ENCODE measurements around the gene ARHGEF1.
"Not testable (repeated sequence)": the region's sequence is repeated elsewhere in the genome, so short reads cannot be mapped to it uniquely, and the experiment has no call there.

Gene ARHGEF1

DNA sequence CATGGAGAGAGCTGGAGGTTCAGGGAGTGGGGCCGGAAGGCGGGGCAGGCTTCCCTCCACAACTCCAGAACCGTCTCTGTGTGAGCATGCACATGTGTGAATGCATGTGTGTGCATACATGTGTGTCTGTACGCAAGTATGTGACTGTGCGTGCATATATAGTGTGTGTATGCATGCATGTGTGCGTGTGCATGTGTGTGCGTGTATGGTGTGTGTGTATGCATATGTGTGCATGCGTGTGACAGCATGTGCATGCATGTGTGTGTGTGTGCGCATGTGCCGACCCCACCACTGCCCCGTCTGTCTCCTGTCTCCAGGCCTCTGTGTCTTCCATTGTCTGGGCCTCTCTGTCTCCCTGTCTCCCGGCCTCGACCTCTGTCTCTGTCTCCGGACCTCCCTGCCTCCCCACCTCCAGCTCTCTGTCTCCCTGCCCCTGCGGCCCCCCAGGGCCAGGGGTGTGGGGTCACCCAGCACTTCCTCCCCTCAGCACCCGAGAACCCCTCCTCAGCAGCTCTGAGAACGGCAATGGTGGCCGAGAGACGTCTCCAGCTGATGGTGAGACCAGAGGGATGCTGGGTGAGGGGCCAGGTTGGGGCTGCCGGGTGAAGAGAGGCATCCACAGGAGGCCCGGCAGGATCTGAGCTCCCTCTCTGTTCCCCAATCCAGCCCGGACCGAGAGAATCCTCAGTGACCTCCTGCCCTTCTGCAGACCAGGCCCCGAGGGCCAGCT lies 22.5 kb downstream of the ARHGEF1 start:
- DNase-seq (ENCODE audit: low spot score) = no peak

GRCh38 chr19:41906271-41906670 lies 23.3 kb downstream of the ARHGEF1 start:
- DNase-seq (ENCODE audit: low spot score) = no peak

- DNase-seq (ENCODE audit: low spot score) = no peak
These were observed 24.1 kb downstream of the ARHGEF1 start for GRCh38 chr19:41906916-41907680.

DNA sequence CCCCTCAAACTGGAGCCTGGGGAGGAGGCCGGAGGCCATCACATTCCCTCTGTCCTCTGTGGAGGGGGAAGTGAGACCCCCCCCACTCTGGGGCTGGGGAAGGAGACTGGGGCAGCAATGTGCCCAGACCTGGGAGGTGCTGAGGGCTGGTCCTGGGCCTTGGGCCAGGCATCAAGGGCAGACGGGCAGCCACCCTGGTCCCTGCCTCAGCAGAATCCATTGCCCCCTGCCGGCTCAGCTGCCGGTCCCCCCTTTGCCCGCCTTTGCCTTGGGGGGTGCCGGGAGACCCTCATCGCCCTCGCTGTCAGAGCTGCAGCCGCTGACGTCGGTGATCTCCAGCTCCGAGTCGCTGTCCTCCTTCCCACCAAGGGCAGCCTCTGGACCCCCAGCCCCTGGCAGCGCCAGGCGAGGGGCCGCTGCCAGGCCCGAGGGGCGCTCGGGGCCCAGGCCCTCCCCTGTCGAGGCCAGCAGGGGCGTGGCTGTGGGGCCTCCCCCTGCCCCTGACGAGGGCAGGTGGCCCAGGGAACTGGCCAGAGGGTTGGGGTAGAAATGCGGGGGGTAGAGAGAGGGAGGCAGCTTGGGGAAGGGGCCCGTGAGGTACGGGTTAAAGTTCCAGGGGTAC lies 25.1 kb downstream of the ARHGEF1 start:
- no peak for DNase-seq (ENCODE audit: low spot score)

GRCh38 chr19:41908724-41909464 lies 25.9 kb downstream of the ARHGEF1 start:
- DNase-seq (ENCODE audit: low spot score) = no peak

GRCh38 chr19:41909706-41910105 lies 26.7 kb downstream of the ARHGEF1 start:
- DNase-seq (ENCODE audit: low spot score) = no peak

DNA sequence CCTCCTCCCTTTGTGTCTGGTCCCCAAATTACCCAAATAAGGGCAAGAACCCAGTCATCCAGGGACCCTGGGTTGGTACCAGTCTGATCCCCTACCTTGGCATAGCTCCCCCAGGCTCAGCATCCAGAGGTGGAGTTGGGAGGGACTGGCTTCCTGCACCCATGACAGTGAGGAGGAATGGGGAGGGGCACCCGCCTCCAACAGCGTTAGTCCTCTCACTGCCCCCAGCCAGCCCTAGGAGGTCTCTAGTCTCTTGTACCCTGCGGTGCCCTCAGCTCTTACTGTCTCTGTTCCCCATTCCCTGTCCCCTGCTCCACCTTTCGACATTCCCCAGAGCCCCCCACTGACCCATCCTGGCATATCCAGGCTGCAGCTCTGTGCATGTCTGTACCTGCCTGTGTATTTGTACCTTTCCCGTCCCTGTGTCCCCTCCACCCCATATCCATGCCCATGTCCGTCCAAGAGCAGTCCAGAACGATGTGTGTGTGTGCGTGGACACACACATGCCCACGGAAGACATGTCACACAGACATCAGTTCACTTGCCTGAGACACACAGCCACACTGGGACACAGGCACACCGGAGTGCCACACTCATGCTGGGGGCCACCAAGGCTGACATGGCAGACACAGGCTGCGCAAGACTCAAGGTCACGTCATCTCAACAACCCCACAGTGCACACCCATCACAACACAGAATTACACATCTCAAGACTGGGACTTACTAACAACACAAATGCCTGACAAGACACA lies 27.4 kb downstream of the ARHGEF1 start:
- no peak for DNase-seq (ENCODE audit: low spot score)

DNA sequence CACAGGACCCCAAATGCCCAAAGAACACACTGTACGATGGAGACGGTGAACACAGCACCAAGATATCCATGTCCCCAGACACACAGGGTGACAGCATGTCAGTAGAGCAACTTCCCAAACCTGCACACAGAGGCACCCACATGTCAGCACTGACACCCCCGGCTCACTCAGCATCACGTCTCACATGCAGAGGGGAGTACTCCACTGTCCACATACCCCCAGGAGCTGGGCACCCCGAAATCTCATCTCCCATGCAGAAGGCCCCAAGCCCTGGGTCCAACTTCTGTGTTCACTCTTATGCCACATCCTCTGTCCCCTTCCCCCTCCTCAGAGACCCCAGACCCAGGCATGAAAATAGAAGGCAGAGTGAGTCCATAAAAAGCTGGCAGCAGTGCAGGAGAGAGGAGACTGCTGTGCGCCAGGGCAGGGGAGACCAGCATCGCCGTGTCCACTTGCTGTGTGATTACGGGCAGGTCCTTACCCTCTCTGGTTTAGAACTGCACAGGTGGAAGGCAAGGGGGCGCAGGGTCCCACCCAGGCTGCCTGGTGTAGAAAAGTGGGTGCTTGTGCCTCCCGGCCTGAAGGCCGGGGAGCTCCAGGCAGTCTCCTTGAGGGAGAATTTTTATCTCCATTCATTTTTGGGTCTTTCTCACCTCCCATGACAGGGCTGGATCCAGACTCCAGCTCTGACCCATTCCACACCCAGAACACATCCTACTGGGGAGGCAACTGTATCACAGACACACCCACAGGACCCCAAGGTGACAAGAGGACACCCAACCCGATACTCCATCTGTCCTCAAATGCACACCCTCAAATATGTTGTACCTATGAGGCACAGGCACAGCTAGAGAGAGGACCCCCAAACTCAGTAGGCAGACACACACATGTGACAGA lies 28.3 kb downstream of the ARHGEF1 start:
- no peak for DNase-seq (ENCODE audit: low spot score)

DNA sequence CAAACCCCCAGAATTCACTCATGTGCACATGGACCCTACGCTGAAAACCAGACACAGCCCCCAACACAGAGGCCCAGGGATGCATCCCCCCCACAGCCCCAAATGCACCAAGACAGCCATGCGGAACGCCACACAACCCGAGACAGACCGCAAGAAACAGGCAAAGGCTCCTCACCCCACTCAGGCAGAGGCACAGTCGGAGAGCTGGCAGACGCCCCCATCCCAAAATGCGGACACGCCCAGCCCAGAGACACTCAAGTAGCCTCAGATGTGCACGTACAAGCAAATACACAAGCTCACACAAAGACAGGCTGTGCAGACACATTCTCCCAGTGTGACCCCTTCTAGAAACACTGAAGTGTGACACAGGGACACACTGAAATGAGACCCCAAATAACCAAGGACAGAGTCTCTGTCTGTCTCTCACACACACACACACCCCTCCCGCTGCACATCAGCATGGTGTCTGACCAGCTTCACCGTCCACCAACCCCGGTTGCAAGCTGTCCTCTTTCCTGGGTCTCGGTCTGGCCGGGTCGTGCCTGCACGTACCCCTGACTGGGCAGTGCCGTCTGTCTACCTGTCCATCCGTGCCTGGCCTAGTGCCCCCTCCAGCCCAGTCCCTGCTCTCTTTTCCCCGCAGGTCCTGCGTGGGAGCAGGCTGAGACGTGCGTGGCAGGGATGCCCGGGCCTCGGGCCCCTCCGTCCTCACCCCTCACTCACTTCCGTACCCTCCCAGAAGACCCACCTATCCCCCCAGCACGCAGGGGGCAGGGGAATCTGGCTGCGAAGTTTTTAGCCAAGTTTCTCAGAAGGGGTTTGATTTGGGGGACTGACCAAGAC lies 29.1 kb downstream of the ARHGEF1 start:
- DNase-seq (ENCODE audit: low spot score) = no peak

- DNase-seq (ENCODE audit: low spot score) = no peak
These were observed 30.0 kb downstream of the ARHGEF1 start for GRCh38 chr19:41912899-41913537.

GRCh38 chr19:41913538-41914423 lies 30.8 kb downstream of the ARHGEF1 start:
- DNase-seq (ENCODE audit: low spot score) = no peak

DNA sequence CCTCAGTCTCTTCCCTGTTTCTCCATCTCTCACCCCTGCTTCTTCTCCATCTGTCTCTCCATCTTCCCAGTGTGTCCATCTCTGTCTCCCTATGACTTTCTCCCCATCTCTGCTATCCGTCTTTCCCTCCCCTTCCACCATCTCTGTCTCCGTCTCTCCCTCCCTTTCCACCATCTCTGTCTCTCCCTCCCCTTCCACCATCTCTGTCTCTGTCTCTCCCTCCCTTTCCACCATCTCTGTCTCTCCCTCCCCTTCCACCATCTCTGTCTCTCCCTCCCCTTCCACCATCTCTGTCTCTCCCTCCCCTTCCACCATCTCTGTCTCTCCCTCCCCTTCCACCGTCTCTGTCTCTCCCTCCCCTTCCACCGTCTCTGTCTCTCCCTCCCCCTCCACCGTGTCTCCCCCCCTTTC lies 31.4 kb downstream of the ARHGEF1 start:
- DNase-seq (ENCODE audit: low spot score) = not testable (repeated sequence)

GRCh38 chr19:41915021-41915775 lies 32.2 kb downstream of the ARHGEF1 start:
- no peak for DNase-seq (ENCODE audit: low spot score)

- no peak for DNase-seq (ENCODE audit: low spot score)
These were observed 32.9 kb downstream of the ARHGEF1 start for GRCh38 chr19:41915776-41916414.

- no peak for DNase-seq (ENCODE audit: low spot score)
These were observed 34.7 kb downstream of the ARHGEF1 start for GRCh38 chr19:41917676-41918075.

- no peak for DNase-seq (ENCODE audit: low spot score)
These were observed 35.1 kb downstream of the ARHGEF1 start for GRCh38 chr19:41918095-41918494.
